NCI-H446 (cell line): Measurements from ENCODE around the gene LONP2.
"Not testable (repeated sequence)": the region's sequence is repeated elsewhere in the genome, so short reads cannot be mapped to it uniquely, and the experiment has no call there.

Source experiments
- DNase-seq, 2 experiments: peaks; one replicate each; lab custom pipeline; 2025; lab: John Stamatoyannopoulos, UW

Gene LONP2

DNA sequence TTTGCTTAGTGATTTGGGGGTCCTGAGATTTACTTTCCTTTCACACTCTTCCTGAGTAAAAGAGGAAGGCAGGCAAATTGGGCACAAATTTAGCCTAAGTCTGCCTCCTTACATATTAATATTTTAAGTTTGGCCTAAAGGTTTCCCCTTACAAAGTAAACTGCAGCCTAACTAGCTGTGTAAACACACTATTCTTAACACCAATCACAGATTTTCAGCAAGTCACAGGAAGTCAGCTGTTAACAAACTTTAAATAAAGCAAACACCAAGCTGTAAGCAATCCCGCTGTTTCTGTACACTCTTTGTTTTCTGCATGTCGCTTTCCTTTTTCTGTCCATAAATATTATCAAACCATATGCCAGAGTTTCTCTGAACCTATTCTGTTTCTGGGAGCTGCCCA, 48.4 kb downstream of the LONP2 start:
- no peak for DNase-seq

- DNase-seq: no peak
Observed at GRCh38 chr16:48294724-48295123, 50.6 kb downstream of the LONP2 start.

DNA sequence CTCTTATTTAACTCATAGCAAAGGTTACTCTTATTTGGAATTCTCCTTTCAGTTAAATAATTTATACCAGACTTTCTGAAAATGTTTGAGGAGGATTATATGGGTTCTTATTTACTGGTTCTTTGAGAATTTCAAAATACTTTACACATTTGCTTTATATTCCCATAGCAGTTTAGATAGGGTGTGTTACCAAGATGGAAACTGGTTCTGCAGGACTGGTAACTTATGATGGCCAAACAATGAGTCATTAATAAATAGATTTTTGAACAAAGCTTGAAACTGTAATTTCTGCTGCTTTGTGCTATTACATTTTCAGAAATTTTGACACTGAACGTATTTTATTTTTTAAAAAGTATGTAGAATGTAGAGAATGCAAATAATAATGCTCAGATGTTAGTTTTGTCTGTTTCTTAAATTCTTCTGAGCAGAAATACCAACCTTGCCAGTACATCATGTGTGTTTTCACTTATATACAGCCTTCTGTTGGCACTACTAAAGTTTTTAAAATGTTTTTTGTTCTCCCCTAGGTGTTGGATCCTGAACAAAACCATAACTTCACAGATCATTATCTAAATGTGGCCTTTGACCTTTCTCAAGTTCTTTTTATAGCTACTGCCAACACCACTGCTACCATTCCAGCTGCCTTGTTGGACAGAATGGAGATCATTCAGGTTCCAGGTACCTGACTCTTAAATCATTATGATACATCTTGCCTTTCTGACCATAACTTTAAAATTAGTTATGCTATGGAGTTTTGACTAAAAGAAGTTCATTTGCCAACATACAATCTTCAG, 51.6 kb downstream of the LONP2 start:
- no peak for DNase-seq

GRCh38 chr16:48299471-48299870, 55.4 kb downstream of the LONP2 start:
- no peak for DNase-seq

- no peak for DNase-seq
Observed at GRCh38 chr16:48300391-48300856, 56.3 kb downstream of the LONP2 start.

- no peak for DNase-seq
Observed at GRCh38 chr16:48308535-48308934, 64.4 kb downstream of the LONP2 start.

GRCh38 chr16:48310908-48311641, 67.0 kb downstream of the LONP2 start:
- no peak for DNase-seq

DNA sequence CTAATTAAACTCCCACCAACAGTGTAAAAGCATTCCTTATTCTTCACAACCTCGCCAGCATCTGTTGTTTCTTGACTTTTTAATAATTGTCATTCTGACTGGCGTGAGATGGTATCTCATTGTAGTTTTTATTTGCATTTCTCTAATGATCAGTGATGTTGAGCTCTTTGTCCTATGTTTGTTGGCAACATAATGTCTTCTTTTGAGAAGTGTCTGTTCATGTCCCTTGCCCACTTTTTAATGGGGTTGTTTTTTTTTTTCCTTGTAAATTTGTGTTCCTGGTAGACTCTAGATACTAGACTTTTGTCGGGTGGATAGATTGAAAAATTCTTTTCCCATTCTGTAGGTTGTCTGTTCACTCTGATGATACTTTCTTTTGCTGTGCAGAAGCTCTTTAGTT, 69.8 kb downstream of the LONP2 start:
- DNase-seq: not testable (repeated sequence)

- no peak for DNase-seq
Observed at GRCh38 chr16:48317026-48317425, 72.9 kb downstream of the LONP2 start.

- DNase-seq: no peak
Observed at GRCh38 chr16:48317614-48318315, 73.7 kb downstream of the LONP2 start.

GRCh38 chr16:48318630-48319029, 74.5 kb downstream of the LONP2 start:
- no peak for DNase-seq

GRCh38 chr16:48321317-48322036, 77.4 kb downstream of the LONP2 start:
- no peak for DNase-seq

- no peak for DNase-seq
Observed at GRCh38 chr16:48323783-48324775, 80.0 kb downstream of the LONP2 start.

DNA sequence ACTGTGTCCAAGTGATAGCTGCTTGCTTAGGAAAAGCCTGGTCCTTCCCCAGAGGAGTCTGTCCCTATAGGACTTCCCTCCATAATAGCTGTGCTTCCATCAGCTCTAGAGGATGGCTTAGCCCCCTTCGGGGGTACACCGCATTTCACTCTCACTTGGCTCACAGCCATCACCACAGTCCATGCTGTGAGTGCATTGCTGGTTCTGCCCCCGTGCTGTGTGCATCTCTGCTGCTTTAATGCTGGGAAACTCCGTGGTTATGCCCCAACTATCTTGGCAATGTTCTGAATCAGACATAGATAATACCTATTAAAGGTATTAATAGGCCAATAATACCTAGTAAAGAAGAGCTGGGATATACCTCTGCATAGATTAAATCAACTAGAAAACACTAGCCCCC, 82.8 kb downstream of the LONP2 start:
- DNase-seq: no peak

- no peak for DNase-seq
Observed at GRCh38 chr16:48329138-48329537, 85.0 kb downstream of the LONP2 start.

- DNase-seq: no peak
Observed at GRCh38 chr16:48330189-48330840, 86.2 kb downstream of the LONP2 start.

GRCh38 chr16:48330841-48331192, 86.7 kb downstream of the LONP2 start:
- DNase-seq: no peak

- no peak for DNase-seq
Observed at GRCh38 chr16:48332978-48333377, 88.9 kb downstream of the LONP2 start.

DNA sequence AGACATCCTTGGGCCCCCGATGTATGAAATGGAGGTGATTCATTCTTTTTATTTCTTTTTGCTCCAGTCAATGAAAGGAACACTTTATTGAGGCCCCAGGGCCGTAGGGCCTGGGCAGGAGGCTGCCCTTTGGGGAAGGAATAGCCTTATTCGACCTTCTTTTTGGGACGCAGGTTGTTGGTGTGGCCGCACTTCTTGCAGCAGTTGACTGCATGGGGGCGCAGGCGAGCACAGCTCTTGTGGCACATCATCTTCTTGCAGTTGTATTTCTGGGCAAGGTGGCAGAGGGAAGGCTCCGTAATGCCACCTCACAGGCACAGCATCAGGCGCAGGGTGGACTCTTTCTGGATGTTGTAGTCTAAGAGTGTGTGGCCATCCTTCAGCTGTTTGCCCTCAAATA, 90.2 kb downstream of the LONP2 start:
- no peak for DNase-seq

GRCh38 chr16:48335961-48336360, 91.9 kb downstream of the LONP2 start:
- DNase-seq: no peak
